BLaER1 (cell line): ENCODE measurements around the gene PLXNB3.

Experiments used
- H3K27ac ChIP-seq: shearing (Covaris generic); formaldehyde crosslinking; 2 replicates; pipeline ENCODE4 v1.8.1; 2022
- H3K27me3 ChIP-seq: shearing (Covaris generic); formaldehyde crosslinking; 2 replicates; pipeline ENCODE4 v1.8.1; 2022
- H3K36me3 ChIP-seq: shearing (Covaris generic); formaldehyde crosslinking; 2 replicates; pipeline ENCODE4 v1.8.1; 2022
- H3K4me1 ChIP-seq: shearing (Covaris generic); formaldehyde crosslinking; 2 replicates; pipeline ENCODE4 v1.8.1; 2022
- H3K4me2 ChIP-seq: shearing (Covaris generic); formaldehyde crosslinking; 2 replicates; pipeline ENCODE4 v1.8.1; 2022
- H3K4me3 ChIP-seq: shearing (Covaris generic); formaldehyde crosslinking; 2 replicates; pipeline ENCODE4 v1.8.1; 2022
- H3K9ac ChIP-seq: shearing (Covaris generic); formaldehyde crosslinking; 2 replicates; pipeline ENCODE4 v1.8.1; 2022
- H3K9me3 ChIP-seq: shearing (Covaris generic); formaldehyde crosslinking; 2 replicates; pipeline ENCODE4 v1.8.1; 2022
- H4K20me1 ChIP-seq: shearing (Covaris generic); formaldehyde crosslinking; 2 replicates; pipeline ENCODE4 v1.8.1; 2022
- Cebpa-rat ChIP-seq: shearing (Covaris generic); IDR thresholded peaks from 2 replicates; pipeline ENCODE4 v1.8.1; 2022

Gene PLXNB3

GRCh38 chrX:153763989-153764755 lies at the start of gene PLXNB3:
PLXNB3 (plus strand) TSS chrX:153764249; CDS start chrX:153765536, 1,287 bp downstream.
- Histone ChIP-seq H3K4me1 (peaks cover 63% of the 10 kb centered on the region), H4K20me1 (peaks cover 40% of the 10 kb centered on the region), H3K4me3 (no peak within 1 kb of the TSS), H3K9me3 (no peaks in the 10 kb centered on the region), H3K4me2 (peak within 1 kb of the TSS; percentile 72), H3K27me3 (peaks cover 30% of the 10 kb centered on the region; the same call in 1 of the 2 replicates), H3K36me3 (no peaks in the 10 kb centered on the region), H3K27ac (no peak within 1 kb of the TSS), H3K9ac (0 out of 2 replicates have a peak within 1 kb of the TSS, but pooled peaks have one; percentile 18)
- TF ChIP-seq Cebpa-rat = no peak

DNA sequence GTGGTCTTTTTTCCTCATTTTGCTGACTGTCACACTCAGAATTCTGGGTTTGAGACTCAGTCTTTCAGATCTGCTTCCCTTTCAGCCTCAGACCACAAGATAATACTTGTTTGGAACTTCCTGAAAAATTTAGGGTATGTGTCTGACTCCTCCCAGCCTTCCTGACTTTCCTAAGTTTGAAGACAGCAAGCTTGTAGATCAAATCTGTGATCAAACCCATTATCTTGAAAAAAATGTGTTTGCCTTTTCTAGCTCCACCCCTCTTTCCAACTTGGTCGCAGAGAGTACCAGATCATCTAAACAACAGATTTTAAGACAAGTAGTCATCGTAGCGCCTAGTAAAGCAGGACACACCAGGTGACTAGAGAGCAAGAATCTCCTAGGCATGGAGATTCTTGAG lies 49.8 kb upstream of the PLXNB3 start:
- Histone ChIP-seq H3K4me1 (peaks cover 17% of the 10 kb centered on the region), H3K4me3 (no peak overlapping the region), H3K27ac (no peak overlapping the region), H3K36me3 (peaks cover 85% of the 10 kb centered on the region), H3K27me3 (peaks cover 67% of the 10 kb centered on the region), H3K9ac (no peak overlapping the region), H3K9me3 (no peaks in the 10 kb centered on the region), H3K4me2 (no peak overlapping the region), H4K20me1 (peaks cover 95% of the 10 kb centered on the region)
- no peak for TF ChIP-seq Cebpa-rat

DNA sequence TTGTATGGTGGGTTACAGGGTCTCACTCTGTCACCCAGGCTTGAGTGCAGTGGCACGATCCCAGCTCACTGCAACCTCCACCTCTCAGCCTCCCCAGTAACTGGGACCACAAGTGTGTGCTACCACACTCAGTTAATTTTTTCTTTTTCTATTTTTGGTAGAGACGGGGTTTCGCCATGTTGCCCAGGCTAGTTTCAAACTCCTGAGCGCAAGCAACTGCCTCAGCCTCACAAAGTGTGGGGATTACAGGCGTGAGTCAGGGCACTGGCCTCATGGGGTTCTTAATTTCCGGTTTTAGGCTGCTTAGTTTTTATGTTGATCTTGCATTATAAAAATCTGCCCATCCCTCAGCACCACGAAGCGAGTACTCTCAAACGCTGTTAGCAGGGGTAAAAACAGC lies 46.6 kb upstream of the PLXNB3 start:
- H3K9ac ChIP-seq = no peak overlapping the region
- no peaks in the 10 kb centered on the region for H3K9me3 ChIP-seq
- peaks cover 74% of the 10 kb centered on the region for H3K27me3 ChIP-seq
- no peak overlapping the region for H3K4me3 ChIP-seq
- peaks cover 28% of the 10 kb centered on the region for H3K4me1 ChIP-seq
- peaks cover 95% of the 10 kb centered on the region for H4K20me1 ChIP-seq
- H3K36me3 ChIP-seq = peaks cover 74% of the 10 kb centered on the region
- peak overlapping the region; percentile 40 for H3K4me2 ChIP-seq
- no peak for TF ChIP-seq Cebpa-rat
- H3K27ac ChIP-seq = no peak overlapping the region

DNA sequence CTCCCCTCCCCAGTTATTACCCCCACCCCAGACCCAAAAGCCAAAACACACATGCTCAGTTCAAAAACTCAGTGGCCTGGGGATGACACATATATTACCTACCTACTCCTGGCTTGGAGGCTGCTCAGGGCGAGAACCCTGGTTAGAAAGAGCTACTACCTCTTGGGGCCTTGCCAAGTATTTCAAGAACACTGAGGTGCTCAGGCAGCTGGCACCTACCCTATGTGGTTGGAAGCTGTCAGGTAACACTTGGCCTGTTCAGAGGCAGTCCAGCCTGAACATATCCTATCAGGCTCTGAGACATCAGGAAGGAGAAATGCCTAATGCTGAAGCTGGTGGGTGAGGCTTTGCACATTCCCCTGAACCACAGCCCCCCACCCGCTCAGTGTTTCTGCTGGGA lies 44.8 kb upstream of the PLXNB3 start:
- peaks cover 59% of the 10 kb centered on the region for H3K36me3 ChIP-seq
- peaks cover 30% of the 10 kb centered on the region for H3K4me1 ChIP-seq
- H3K9ac ChIP-seq = no peak overlapping the region
- H3K4me2 ChIP-seq = no peak overlapping the region
- H3K27ac ChIP-seq = no peak overlapping the region
- H4K20me1 ChIP-seq = peaks cover 95% of the 10 kb centered on the region
- H3K27me3 ChIP-seq = peaks cover 75% of the 10 kb centered on the region
- H3K4me3 ChIP-seq = no peak overlapping the region
- peaks cover 15% of the 10 kb centered on the region; the same call in 1 of the 2 replicates for H3K9me3 ChIP-seq
- no peak for TF ChIP-seq Cebpa-rat

DNA sequence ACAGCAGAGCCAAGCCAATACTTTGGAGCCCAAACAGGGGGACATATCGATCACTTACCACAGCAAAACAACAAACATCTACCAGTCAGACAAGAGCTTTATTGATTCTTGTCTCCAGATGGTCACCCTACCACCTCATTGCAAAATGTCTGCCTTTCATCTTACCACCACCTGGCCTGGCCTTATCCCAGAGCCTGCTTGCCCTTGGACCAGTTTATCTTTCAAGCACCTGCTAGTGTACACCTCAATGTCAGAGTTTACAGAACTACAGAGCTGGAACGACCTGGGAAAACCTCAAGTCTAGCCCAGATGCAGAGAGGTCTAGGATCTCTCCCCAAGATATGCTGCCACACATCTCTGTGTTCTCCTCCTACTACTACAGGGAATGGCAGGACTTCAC lies 44.3 kb upstream of the PLXNB3 start:
- Histone ChIP-seq H3K27me3 (peaks cover 70% of the 10 kb centered on the region), H3K9me3 (peaks cover 17% of the 10 kb centered on the region), H3K9ac (no peak overlapping the region), H3K4me1 (peaks cover 30% of the 10 kb centered on the region), H3K4me2 (no peak overlapping the region), H3K36me3 (peaks cover 54% of the 10 kb centered on the region), H4K20me1 (peaks cover 91% of the 10 kb centered on the region), H3K4me3 (no peak overlapping the region), H3K27ac (no peak overlapping the region)
- TF ChIP-seq Cebpa-rat = no peak

- Histone ChIP-seq H3K4me2 (peak overlapping the region; percentile 92), H3K4me3 (peak overlapping the region; percentile 76), H3K9ac (peak overlapping the region; percentile 90), H4K20me1 (peaks cover 59% of the 10 kb centered on the region), H3K4me1 (peaks cover 44% of the 10 kb centered on the region), H3K27me3 (peaks cover 47% of the 10 kb centered on the region), H3K36me3 (peaks cover 34% of the 10 kb centered on the region), H3K9me3 (peaks cover 42% of the 10 kb centered on the region), H3K27ac (peak overlapping the region; percentile 88)
- no peak for TF ChIP-seq Cebpa-rat
These were observed 41.2 kb upstream of the PLXNB3 start for GRCh38 chrX:153722704-153723350.

GRCh38 chrX:153723351-153724251 lies 40.4 kb upstream of the PLXNB3 start:
- peak overlapping the region; percentile 76 for H3K4me3 ChIP-seq

GRCh38 chrX:153724252-153725038 lies 39.6 kb upstream of the PLXNB3 start, which contains the start of the genes ABCD1 and BCAP31:
ABCD1 (plus strand) TSS chrX:153724856; CDS start chrX:153725267, 411 bp downstream.
BCAP31 (minus strand) TSS chrX:153724387; CDS start chrX:153723244, 1,143 bp downstream.
- TF ChIP-seq Cebpa-rat = no peak
- H3K4me1 ChIP-seq = peaks cover 50% of the 10 kb centered on the region
- H3K9me3 ChIP-seq = peaks cover 49% of the 10 kb centered on the region
- H3K27ac ChIP-seq = peak within 1 kb of the TSS; percentile 98
- peak within 1 kb of the TSS; percentile 92 for H3K4me2 ChIP-seq
- H3K9ac ChIP-seq = peak within 1 kb of the TSS; percentile 90
- peaks cover 46% of the 10 kb centered on the region for H3K27me3 ChIP-seq
- H3K36me3 ChIP-seq = peaks cover 28% of the 10 kb centered on the region
- H4K20me1 ChIP-seq = peaks cover 58% of the 10 kb centered on the region
- peak within 1 kb of the TSS; percentile 76 for H3K4me3 ChIP-seq

More at GRCh38 chrX:153723351-153724251, 40.4 kb upstream of the PLXNB3 start:
- Histone ChIP-seq H3K36me3 (peaks cover 28% of the 10 kb centered on the region), H3K27ac (peak overlapping the region; percentile 88), H4K20me1 (peaks cover 57% of the 10 kb centered on the region), H3K4me1 (peaks cover 44% of the 10 kb centered on the region), H3K27me3 (peaks cover 46% of the 10 kb centered on the region), H3K9ac (peak overlapping the region; percentile 90), H3K9me3 (peaks cover 42% of the 10 kb centered on the region), H3K4me2 (peak overlapping the region; percentile 92)
- no peak for TF ChIP-seq Cebpa-rat
